ENCODE data around the gene NBEA. TPM values are rescaled to one million over a fixed set of nuclear protein-coding genes. Genes with fewer than 3 reads are reported as not detected.

Gene NBEA
- total RNA-seq, 1 donor from 2014 or later, result 10.8 TPM

DNA sequence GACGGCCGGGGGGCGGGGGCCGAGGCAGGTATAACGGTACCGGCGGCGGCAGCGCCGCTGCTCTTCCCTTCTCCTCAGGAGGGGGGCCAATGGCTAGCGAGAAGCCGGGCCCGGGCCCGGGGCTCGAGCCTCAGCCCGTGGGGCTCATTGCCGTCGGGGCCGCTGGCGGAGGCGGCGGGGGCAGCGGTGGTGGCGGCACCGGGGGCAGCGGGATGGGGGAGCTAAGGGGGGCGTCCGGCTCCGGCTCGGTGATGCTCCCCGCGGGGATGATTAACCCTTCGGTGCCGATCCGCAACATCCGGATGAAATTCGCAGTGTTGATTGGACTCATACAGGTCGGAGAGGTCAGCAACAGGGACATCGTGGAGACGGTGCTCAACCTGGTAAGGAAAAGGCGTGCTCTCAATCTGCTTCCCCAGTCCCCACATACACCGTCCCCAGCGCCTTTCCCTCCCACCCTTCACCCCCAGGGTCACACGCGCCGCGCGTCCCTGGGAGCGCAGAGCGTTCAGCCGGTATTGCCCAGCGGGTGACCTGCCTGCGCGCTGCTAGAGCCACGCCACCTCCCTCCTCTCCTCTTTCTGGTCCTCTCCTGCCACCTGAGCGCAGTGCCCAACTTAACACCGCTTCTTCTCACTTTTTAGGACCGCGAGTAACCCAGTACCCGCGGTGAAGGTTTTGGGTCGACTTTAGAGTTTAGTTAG is 814 bp downstream of the NBEA start:
- peaks cover 30% of the 10 kb centered on the region for H3K4me1 Mint-ChIP-seq
- peak; percentile 5 for DNase-seq (ENCODE audit: low read depth, low spot score)
- H3K27ac Mint-ChIP-seq (ENCODE audit: unreplicated experiment), result no peak overlapping the region
- H3K27me3 Mint-ChIP-seq (ENCODE audit: low read depth), result peaks cover 44% of the 10 kb centered on the region
- H3K4me3 Mint-ChIP-seq, result peak overlapping the region; percentile 92
- TF ChIP-seq, protein P1, sequence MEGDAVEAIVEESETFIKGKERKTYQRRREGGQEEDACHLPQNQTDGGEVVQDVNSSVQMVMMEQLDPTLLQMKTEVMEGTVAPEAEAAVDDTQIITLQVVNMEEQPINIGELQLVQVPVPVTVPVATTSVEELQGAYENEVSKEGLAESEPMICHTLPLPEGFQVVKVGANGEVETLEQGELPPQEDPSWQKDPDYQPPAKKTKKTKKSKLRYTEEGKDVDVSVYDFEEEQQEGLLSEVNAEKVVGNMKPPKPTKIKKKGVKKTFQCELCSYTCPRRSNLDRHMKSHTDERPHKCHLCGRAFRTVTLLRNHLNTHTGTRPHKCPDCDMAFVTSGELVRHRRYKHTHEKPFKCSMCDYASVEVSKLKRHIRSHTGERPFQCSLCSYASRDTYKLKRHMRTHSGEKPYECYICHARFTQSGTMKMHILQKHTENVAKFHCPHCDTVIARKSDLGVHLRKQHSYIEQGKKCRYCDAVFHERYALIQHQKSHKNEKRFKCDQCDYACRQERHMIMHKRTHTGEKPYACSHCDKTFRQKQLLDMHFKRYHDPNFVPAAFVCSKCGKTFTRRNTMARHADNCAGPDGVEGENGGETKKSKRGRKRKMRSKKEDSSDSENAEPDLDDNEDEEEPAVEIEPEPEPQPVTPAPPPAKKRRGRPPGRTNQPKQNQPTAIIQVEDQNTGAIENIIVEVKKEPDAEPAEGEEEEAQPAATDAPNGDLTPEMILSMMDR (conservative IDR thresholded peaks at IDR 0.05), result no peak
- no peaks in the 10 kb centered on the region for H3K36me3 Mint-ChIP-seq (ENCODE audit: low read depth)
- no peaks in the 10 kb centered on the region for H3K9me3 Mint-ChIP-seq

GRCh38 chr13:34943436-34944273 is 1.6 kb downstream of the NBEA start:
- Mint-ChIP-seq H3K27ac (ENCODE audit: unreplicated experiment) (no peak overlapping the region), H3K27me3 (ENCODE audit: low read depth) (peaks cover 42% of the 10 kb centered on the region), H3K36me3 (ENCODE audit: low read depth) (no peaks in the 10 kb centered on the region), H3K4me1 (peaks cover 30% of the 10 kb centered on the region), H3K9me3 (no peaks in the 10 kb centered on the region), H3K4me3 (peak overlapping the region; percentile 92)
- DNase-seq (ENCODE audit: low read depth, low spot score), result no peak
- TF ChIP-seq, protein P1 (conservative IDR thresholded peaks at IDR 0.05), result no peak

- Mint-ChIP-seq H3K27ac (ENCODE audit: unreplicated experiment) (no peak overlapping the region), H3K27me3 (ENCODE audit: low read depth) (peaks cover 38% of the 10 kb centered on the region), H3K4me3 (peak overlapping the region; percentile 92), H3K36me3 (ENCODE audit: low read depth) (no peaks in the 10 kb centered on the region), H3K4me1 (peaks cover 30% of the 10 kb centered on the region), H3K9me3 (no peaks in the 10 kb centered on the region)
- TF ChIP-seq, protein P1 (conservative IDR thresholded peaks at IDR 0.05), result no peak
- DNase-seq (ENCODE audit: low read depth, low spot score), result no peak
Measured at GRCh38 chr13:34944274-34944634, 2.2 kb downstream of the NBEA start.

DNA sequence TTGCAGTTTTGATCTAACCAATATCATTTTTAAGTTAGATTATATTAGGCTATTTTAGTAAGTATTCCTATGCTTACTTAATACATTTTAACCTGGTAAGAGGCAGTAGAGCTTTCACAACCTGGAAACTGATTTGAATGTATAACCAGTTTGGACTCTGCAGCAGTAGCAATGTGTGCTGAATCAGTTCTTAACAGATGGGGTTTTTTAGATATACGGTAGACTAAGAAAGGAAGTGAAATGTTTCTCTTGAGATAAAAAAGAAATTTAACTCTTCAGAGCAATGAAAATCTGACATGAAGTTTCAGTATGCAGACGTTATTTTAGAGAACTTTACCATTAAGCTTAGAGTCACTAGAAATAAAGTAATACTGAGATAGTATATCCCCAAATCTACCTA is 2.7 kb downstream of the NBEA start:
- Mint-ChIP-seq H3K9me3 (no peaks in the 10 kb centered on the region), H3K27me3 (ENCODE audit: low read depth) (peaks cover 37% of the 10 kb centered on the region), H3K4me3 (peak overlapping the region; percentile 92), H3K4me1 (peaks cover 30% of the 10 kb centered on the region), H3K36me3 (ENCODE audit: low read depth) (no peaks in the 10 kb centered on the region), H3K27ac (ENCODE audit: unreplicated experiment) (no peak overlapping the region)
- DNase-seq (ENCODE audit: low read depth, low spot score), result no peak
- TF ChIP-seq, protein P1 (conservative IDR thresholded peaks at IDR 0.05), result no peak

GRCh38 chr13:34951528-34951927 is 9.5 kb downstream of the NBEA start:
- peaks cover 4% of the 10 kb centered on the region for H3K9me3 Mint-ChIP-seq
- TF ChIP-seq, protein P1 (conservative IDR thresholded peaks at IDR 0.05), result no peak
- DNase-seq (ENCODE audit: low read depth, low spot score), result no peak
- H3K27me3 Mint-ChIP-seq (ENCODE audit: low read depth), result no peaks in the 10 kb centered on the region
- H3K4me1 Mint-ChIP-seq, result no peaks in the 10 kb centered on the region
- no peak overlapping the region for H3K4me3 Mint-ChIP-seq
- no peak overlapping the region for H3K27ac Mint-ChIP-seq (ENCODE audit: unreplicated experiment)
- H3K36me3 Mint-ChIP-seq (ENCODE audit: low read depth), result peaks cover 7% of the 10 kb centered on the region
